ENCODE results near the gene FGB.
"Not testable (repeated sequence)": the region's sequence is repeated elsewhere in the genome, so short reads cannot be mapped to it uniquely, and the experiment has no call there.

Gene FGB

DNA sequence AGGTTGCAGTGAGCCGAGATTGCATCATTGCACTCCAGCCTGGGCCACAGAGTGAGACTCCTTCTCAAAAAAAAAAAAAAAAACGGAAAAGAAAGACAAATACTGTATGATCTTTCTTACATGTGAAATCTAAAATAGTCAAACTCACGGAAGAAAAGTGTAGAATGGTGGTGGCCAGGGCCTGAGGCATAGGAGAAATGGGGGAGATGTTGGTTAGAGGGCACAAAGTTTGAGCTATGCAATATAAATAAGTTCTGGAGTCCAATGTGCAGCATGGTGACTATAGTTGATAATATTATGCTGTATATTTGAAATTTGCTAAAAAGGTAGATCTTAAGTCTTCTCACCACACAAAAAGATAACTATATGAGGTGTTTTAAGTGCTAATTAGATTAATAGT is 29.1 kb downstream of the FGB start:
- no peaks in the 10 kb centered on the region for H3K27me3 ChIP-seq (ENCODE audit: insufficient read depth, low read depth, severe bottlenecking)
- no peak overlapping the region for H3K27ac ChIP-seq
- H3K9me3 ChIP-seq (ENCODE audit: severe bottlenecking), result no peaks in the 10 kb centered on the region
- H3K4me3 ChIP-seq (ENCODE audit: low read depth, low read length), result no peak overlapping the region
- DNase-seq, result no peak
- no peak for TF ChIP-seq CTCF (IDR thresholded peaks at IDR 0.05; ENCODE audit: low read depth, low read length)
- H3K36me3 ChIP-seq, result no peaks in the 10 kb centered on the region

DNA sequence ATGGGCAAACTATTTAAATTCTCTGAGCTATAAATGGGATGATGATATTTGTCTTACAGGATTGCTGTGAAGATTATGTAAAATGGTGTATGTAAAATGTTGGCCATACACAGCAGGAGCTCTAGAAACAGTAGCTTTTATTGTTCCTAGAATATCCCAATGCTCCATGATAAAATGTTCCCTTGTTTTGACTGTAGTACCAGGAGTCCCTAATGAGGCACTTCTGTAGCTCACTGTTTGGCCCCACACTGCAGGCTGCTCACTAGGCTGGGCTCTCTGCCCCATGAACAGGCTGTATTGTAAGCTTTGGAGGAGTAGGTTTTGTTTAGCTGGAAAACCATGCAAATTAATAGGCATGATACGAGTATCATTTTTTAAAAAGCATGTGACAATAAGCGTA is 31.1 kb downstream of the FGB start:
- Histone ChIP-seq H3K27ac (no peak overlapping the region), H3K36me3 (no peaks in the 10 kb centered on the region), H3K9me3 (ENCODE audit: severe bottlenecking) (no peaks in the 10 kb centered on the region), H3K27me3 (ENCODE audit: insufficient read depth, low read depth, severe bottlenecking) (no peaks in the 10 kb centered on the region), H3K4me3 (ENCODE audit: low read depth, low read length) (no peak overlapping the region)
- no peak for TF ChIP-seq CTCF (IDR thresholded peaks at IDR 0.05; ENCODE audit: low read depth, low read length)
- no peak for DNase-seq

DNA sequence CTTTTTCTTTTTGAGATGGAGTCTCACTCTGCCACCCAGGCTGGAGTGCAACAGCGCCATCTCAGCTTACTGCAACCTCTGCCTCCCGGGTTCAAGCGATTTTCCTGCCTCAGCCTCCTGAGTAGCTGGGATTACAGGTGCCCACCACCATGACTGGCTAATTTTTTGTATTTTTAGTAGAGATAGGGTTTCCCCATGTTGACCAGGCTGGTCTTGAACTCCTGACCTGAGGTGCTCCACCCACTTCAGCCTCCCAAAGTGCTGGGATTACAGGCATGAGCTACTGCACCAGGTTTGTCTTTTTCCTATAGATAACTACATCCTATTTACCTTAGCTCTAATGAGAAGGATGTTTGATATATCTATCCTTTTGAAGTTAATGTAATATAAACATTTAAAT is 31.5 kb downstream of the FGB start:
- not testable (repeated sequence) for DNase-seq; H3K36me3 ChIP-seq; H3K9me3 ChIP-seq (ENCODE audit: severe bottlenecking); H3K27ac ChIP-seq; H3K27me3 ChIP-seq (ENCODE audit: insufficient read depth, low read depth, severe bottlenecking); H3K4me3 ChIP-seq (ENCODE audit: low read depth, low read length)

GRCh38 chr4:154595807-154596206 is 33.0 kb downstream of the FGB start:
- no peak for DNase-seq
- Histone ChIP-seq H3K9me3 (ENCODE audit: severe bottlenecking) (no peaks in the 10 kb centered on the region), H3K27ac (no peak overlapping the region), H3K27me3 (ENCODE audit: insufficient read depth, low read depth, severe bottlenecking) (no peaks in the 10 kb centered on the region), H3K36me3 (no peaks in the 10 kb centered on the region), H3K4me3 (ENCODE audit: low read depth, low read length) (no peak overlapping the region)
- TF ChIP-seq CTCF (IDR thresholded peaks at IDR 0.05; ENCODE audit: low read depth, low read length), result no peak

DNA sequence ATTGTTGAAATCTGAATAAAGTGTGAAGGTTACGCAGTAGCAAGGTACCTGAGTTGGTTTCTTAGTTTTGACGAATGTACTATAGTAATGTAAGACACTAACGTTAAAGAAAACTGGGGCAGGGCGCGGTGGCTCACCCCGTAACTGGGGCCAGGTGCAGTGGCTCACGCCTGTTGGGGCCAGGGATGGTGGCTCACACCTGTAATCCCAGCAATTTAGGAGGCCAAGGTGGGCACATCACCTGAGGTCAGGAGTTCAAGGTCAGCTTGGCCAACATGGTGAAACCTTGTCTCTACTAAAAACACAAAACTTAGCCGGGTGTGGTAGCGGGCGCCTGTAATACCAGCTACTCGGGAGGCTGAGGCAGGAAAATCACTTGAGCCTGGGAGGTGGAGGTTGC is 34.5 kb downstream of the FGB start:
- not testable (repeated sequence) for DNase-seq; H3K9me3 ChIP-seq (ENCODE audit: severe bottlenecking)

DNA sequence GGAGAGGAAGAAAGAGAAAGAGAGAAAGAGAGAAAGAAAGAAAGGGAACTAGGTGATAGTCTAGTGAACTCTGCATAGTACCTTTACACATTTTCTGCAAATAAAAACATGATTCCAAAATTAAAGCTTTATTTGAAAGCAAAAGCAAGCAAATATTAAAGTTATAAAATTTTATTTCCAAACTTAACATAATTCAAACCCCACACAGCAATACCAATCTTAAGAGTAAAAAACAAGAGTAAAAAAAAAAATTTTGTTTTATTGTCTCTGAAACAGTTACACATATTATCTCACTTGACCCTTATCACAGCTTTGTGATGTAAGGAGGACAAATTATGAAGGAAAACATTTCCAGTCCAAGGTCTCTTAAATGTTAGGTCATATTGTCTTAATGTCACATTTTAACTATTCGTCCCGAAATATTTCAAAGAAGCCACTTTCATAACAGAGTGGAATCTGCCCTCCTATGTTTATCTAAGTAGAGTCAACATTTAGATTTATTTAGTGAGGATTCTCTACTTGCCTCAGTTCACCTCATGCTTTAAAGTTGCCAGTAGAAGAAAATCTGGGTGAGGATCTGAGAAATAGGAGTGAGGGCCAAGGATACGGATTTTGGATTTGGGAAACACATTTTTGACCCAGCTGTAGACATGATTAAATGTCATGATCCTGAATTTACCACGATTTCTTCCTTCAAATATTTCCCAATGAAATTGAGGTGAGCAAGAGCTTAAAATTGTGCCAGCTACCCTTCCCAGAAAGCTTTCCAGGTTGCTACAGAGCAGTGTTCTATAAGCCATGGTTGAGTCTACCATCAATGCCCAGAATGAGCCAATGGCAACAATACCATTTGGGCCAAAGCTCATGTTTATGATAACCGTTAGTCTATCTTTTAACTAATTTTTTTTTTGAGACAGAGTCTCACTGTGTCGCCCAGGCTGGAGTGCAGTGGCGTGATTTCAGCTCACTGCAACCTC is 35.3 kb downstream of the FGB start:
- no peak overlapping the region for H3K27ac ChIP-seq
- no peak for DNase-seq

More for the DNA sequence above, 34.5 kb downstream of the FGB start:
- H3K4me3 ChIP-seq (ENCODE audit: low read depth, low read length); H3K36me3 ChIP-seq; H3K27ac ChIP-seq; H3K27me3 ChIP-seq (ENCODE audit: insufficient read depth, low read depth, severe bottlenecking): not testable (repeated sequence)

More for the DNA sequence above, 35.3 kb downstream of the FGB start:
- no peaks in the 10 kb centered on the region for H3K9me3 ChIP-seq (ENCODE audit: severe bottlenecking)
- no peaks in the 10 kb centered on the region for H3K27me3 ChIP-seq (ENCODE audit: insufficient read depth, low read depth, severe bottlenecking)
- no peaks in the 10 kb centered on the region for H3K36me3 ChIP-seq
- no peak for TF ChIP-seq CTCF (IDR thresholded peaks at IDR 0.05; ENCODE audit: low read depth, low read length)
- H3K4me3 ChIP-seq (ENCODE audit: low read depth, low read length), result no peak overlapping the region

Measured in WERI-Rb-1 (cell line).